Loucy (cell line): ENCODE measurements around the gene RASA1.

Experiments
- EZH2phosphoT487 ChIP-seq: fragments of 200-600 bp; IDR thresholded peaks from 2 replicates; pipeline ENCODE4 v1.6.1; 2018; ENCODE audit warnings: antibody characterized with exemption, mild to moderate bottlenecking, moderate library complexity, borderline replicate concordance
- TF ChIP-seq, protein P1 (sequence below): fragments of 200-600 bp; sonication (generic); conservative IDR thresholded peaks from 2 replicates; pipeline ENCODE4 v1.5.1; 2014; ENCODE audit warnings: mild to moderate bottlenecking, antibody characterized with exemption, low read length

DNA sequence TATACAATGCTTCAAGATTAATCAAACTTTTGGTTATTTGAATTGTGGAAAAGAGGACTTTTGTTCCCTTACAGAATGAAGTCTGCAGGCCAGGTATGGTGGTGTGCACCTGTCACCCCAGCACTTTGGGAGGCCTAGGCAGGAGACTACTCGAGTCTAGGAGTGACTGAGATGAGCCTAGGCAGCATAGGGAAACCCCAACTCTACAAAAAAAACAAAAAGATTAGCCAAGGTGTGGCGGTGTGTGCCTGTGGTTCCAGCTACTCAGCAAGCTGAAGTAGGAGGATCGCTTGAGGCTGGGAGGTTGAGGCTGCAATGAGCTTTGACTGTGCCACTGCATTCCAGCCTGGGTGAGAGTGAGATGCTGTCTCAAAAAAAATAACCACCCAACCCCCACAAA, 135.7 kb downstream of the RASA1 start:
- TF ChIP-seq, protein P1, sequence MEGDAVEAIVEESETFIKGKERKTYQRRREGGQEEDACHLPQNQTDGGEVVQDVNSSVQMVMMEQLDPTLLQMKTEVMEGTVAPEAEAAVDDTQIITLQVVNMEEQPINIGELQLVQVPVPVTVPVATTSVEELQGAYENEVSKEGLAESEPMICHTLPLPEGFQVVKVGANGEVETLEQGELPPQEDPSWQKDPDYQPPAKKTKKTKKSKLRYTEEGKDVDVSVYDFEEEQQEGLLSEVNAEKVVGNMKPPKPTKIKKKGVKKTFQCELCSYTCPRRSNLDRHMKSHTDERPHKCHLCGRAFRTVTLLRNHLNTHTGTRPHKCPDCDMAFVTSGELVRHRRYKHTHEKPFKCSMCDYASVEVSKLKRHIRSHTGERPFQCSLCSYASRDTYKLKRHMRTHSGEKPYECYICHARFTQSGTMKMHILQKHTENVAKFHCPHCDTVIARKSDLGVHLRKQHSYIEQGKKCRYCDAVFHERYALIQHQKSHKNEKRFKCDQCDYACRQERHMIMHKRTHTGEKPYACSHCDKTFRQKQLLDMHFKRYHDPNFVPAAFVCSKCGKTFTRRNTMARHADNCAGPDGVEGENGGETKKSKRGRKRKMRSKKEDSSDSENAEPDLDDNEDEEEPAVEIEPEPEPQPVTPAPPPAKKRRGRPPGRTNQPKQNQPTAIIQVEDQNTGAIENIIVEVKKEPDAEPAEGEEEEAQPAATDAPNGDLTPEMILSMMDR = no peak
- TF ChIP-seq EZH2phosphoT487 = no peak
